Panc1 (cell line): ENCODE data around the gene HPDL.

ENCODE experiments used
- POLR2AphosphoS5 ChIP-seq: IDR thresholded peaks from 2 replicates; pipeline ENCODE4 v1.6.1; 2012; ENCODE audit warnings: mild to moderate bottlenecking, low read depth, low read length, moderate library complexity
- SIN3A ChIP-seq: IDR thresholded peaks from 2 replicates; pipeline ENCODE4 v1.6.1; 2012; ENCODE audit warnings: low read depth, mild to moderate bottlenecking, low read length, moderate library complexity, borderline replicate concordance; ENCODE audit not compliant: insufficient read depth
- TCF7L2 ChIP-seq: IDR thresholded peaks from 2 replicates; pipeline ENCODE4 v1.6.1; 2011; ENCODE audit warnings: mild to moderate bottlenecking, low read depth, low read length, inconsistent platforms
- TF ChIP-seq, protein P1 (sequence below): fragments of 450-650 bp; IDR thresholded peaks from 2 replicates; pipeline ENCODE4 v1.5.1; 2017; ENCODE audit warnings: mild to moderate bottlenecking
- TF ChIP-seq, protein P2 (sequence below), 2 experiments: IDR thresholded peaks; 2 replicates each; pipeline ENCODE4 v1.6.1; 2011 to 2012; ENCODE audit warnings: low read depth in 2 of 2, control low read depth in 1 of 2, low read length in 1 of 2, mild to moderate bottlenecking in 1 of 2, moderate library complexity in 1 of 2; ENCODE audit not compliant: insufficient read depth in 1 of 2

DNA sequence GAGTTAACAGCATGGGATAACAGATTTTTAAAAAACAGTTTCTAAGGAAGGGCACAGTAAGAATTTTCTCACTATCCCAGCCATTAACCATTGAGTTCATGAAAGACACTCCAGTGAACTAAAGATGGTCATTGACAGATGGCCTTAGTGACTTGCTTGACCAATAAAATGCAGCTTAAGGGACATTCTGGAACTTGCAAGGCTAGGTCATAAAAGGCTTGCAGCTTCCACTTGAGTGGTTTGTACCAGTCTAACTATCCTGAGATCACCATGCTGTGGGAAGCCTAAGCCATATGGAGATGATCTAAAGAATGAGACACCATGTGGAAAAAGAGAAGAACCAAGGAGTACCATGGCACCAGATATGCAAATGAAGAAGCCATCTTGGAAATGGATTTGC lies 51.5 kb downstream of the HPDL start:
- TF ChIP-seq, protein P1, sequence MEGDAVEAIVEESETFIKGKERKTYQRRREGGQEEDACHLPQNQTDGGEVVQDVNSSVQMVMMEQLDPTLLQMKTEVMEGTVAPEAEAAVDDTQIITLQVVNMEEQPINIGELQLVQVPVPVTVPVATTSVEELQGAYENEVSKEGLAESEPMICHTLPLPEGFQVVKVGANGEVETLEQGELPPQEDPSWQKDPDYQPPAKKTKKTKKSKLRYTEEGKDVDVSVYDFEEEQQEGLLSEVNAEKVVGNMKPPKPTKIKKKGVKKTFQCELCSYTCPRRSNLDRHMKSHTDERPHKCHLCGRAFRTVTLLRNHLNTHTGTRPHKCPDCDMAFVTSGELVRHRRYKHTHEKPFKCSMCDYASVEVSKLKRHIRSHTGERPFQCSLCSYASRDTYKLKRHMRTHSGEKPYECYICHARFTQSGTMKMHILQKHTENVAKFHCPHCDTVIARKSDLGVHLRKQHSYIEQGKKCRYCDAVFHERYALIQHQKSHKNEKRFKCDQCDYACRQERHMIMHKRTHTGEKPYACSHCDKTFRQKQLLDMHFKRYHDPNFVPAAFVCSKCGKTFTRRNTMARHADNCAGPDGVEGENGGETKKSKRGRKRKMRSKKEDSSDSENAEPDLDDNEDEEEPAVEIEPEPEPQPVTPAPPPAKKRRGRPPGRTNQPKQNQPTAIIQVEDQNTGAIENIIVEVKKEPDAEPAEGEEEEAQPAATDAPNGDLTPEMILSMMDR = no peak
- TF ChIP-seq TCF7L2 (no peak), POLR2AphosphoS5 (no peak), SIN3A (no peak)
- TF ChIP-seq, protein P2, sequence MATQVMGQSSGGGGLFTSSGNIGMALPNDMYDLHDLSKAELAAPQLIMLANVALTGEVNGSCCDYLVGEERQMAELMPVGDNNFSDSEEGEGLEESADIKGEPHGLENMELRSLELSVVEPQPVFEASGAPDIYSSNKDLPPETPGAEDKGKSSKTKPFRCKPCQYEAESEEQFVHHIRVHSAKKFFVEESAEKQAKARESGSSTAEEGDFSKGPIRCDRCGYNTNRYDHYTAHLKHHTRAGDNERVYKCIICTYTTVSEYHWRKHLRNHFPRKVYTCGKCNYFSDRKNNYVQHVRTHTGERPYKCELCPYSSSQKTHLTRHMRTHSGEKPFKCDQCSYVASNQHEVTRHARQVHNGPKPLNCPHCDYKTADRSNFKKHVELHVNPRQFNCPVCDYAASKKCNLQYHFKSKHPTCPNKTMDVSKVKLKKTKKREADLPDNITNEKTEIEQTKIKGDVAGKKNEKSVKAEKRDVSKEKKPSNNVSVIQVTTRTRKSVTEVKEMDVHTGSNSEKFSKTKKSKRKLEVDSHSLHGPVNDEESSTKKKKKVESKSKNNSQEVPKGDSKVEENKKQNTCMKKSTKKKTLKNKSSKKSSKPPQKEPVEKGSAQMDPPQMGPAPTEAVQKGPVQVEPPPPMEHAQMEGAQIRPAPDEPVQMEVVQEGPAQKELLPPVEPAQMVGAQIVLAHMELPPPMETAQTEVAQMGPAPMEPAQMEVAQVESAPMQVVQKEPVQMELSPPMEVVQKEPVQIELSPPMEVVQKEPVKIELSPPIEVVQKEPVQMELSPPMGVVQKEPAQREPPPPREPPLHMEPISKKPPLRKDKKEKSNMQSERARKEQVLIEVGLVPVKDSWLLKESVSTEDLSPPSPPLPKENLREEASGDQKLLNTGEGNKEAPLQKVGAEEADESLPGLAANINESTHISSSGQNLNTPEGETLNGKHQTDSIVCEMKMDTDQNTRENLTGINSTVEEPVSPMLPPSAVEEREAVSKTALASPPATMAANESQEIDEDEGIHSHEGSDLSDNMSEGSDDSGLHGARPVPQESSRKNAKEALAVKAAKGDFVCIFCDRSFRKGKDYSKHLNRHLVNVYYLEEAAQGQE (IDR thresholded peaks at IDR 0.05; ENCODE audit: insufficient read depth in 1 of 2, low read depth in 2 of 2, low read length in 1 of 2) = no peak
